ES-I3 (cell line): ENCODE measurements around the gene ST3GAL6.
"Not testable (repeated sequence)": the region's sequence is repeated elsewhere in the genome, so short reads cannot be mapped to it uniquely, and the experiment has no call there.

Source experiments
- H3K36me3 ChIP-seq: 2 replicates; pipeline ENCODE4 v1.6.1; 2013; ENCODE audit warnings: mild to moderate bottlenecking, low read length, control low read depth, moderate library complexity; ENCODE audit not compliant: insufficient read depth
- H3K4me1 ChIP-seq: 2 replicates; pipeline ENCODE4 v1.6.1; 2013; ENCODE audit warnings: mild to moderate bottlenecking, control low read depth, low read length; ENCODE audit not compliant: insufficient read depth
- H3K9ac ChIP-seq: 2 replicates; pipeline ENCODE4 v1.6.1; 2013; ENCODE audit warnings: low read depth, mild to moderate bottlenecking, low read length, moderate library complexity
- H3K9me3 ChIP-seq: 2 replicates; pipeline ENCODE4 v1.6.1; 2013; ENCODE audit warnings: mild to moderate bottlenecking, low read length, moderate library complexity; ENCODE audit not compliant: control insufficient read depth, insufficient read depth

ST3GAL6 gene

GRCh38 chr3:98811048-98811447, 47.9 kb downstream of the ST3GAL6 start:
- Histone ChIP-seq H3K4me1 (peaks cover 6% of the 10 kb centered on the region; the same call in 1 of the 2 replicates), H3K9me3 (no peaks in the 10 kb centered on the region), H3K36me3 (no peaks in the 10 kb centered on the region; the same call in none of the 2 replicates), H3K9ac (no peak overlapping the region)

GRCh38 chr3:98812851-98813374, 49.8 kb downstream of the ST3GAL6 start:
- H3K9ac ChIP-seq, result no peak overlapping the region
- H3K36me3 ChIP-seq, result no peaks in the 10 kb centered on the region; the same call in none of the 2 replicates
- H3K4me1 ChIP-seq, result peaks cover 6% of the 10 kb centered on the region; the same call in 1 of the 2 replicates
- H3K9me3 ChIP-seq, result no peaks in the 10 kb centered on the region

DNA sequence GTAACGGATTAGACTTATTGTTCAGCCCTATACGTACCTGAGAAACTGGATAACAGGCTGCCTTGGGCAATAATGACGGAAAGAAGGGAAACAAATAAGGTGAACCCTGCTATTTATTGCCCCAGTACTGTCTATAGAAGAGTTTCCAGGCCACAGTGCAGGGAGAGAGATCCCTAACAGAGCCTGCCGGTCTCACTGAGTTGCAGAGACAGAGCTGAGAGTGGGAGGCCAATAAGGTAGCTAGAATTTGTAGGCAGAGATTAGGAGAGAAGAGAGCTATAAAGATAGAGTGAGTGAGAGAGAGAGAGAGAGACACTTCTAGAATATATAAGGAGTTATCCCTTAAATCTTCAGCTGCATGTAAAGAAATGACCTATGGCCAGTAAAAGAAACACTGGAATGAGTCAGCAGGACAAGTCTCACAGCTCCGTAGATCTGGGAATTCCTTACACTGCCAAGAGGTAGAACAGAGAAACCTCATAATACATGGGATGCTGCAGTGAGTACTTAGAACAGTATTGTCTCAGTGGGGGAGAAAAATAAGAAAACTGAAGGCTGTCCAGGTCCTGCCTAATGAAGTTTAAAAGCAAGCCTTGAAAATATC, 51.8 kb downstream of the ST3GAL6 start:
- Histone ChIP-seq H3K4me1 (peaks cover 6% of the 10 kb centered on the region; the same call in 1 of the 2 replicates), H3K9ac (no peak overlapping the region), H3K9me3 (no peaks in the 10 kb centered on the region), H3K36me3 (peaks cover 4% of the 10 kb centered on the region)

GRCh38 chr3:98817547-98818041, 54.5 kb downstream of the ST3GAL6 start:
- H3K9ac ChIP-seq, result no peak overlapping the region
- H3K36me3 ChIP-seq, result peaks cover 4% of the 10 kb centered on the region; the same call in 1 of the 2 replicates
- no peaks in the 10 kb centered on the region for H3K9me3 ChIP-seq
- H3K4me1 ChIP-seq, result peaks cover 6% of the 10 kb centered on the region; the same call in 1 of the 2 replicates

GRCh38 chr3:98821063-98821462, 57.9 kb downstream of the ST3GAL6 start:
- peaks cover 4% of the 10 kb centered on the region; the same call in 1 of the 2 replicates for H3K36me3 ChIP-seq
- no peaks in the 10 kb centered on the region for H3K4me1 ChIP-seq
- no peak overlapping the region for H3K9ac ChIP-seq
- H3K9me3 ChIP-seq, result no peaks in the 10 kb centered on the region

GRCh38 chr3:98823791-98824190, 60.7 kb downstream of the ST3GAL6 start:
- Histone ChIP-seq H3K9me3 (no peaks in the 10 kb centered on the region), H3K4me1 (no peaks in the 10 kb centered on the region), H3K36me3 (peaks cover 4% of the 10 kb centered on the region; the same call in 1 of the 2 replicates), H3K9ac (no peak overlapping the region)

- Histone ChIP-seq H3K9ac (no peak overlapping the region), H3K36me3 (peaks cover under 1% of the 10 kb centered on the region; the same call in 1 of the 2 replicates), H3K4me1 (no peaks in the 10 kb centered on the region), H3K9me3 (no peaks in the 10 kb centered on the region)
Measured at GRCh38 chr3:98824256-98824655, 61.1 kb downstream of the ST3GAL6 start.

- Histone ChIP-seq H3K36me3 (no peaks in the 10 kb centered on the region), H3K4me1 (no peaks in the 10 kb centered on the region), H3K9ac (no peak overlapping the region), H3K9me3 (peaks cover 4% of the 10 kb centered on the region; the same call in 1 of the 2 replicates)
Measured at GRCh38 chr3:98826126-98826525, 63.0 kb downstream of the ST3GAL6 start.

- Histone ChIP-seq H3K36me3 (no peaks in the 10 kb centered on the region), H3K4me1 (no peaks in the 10 kb centered on the region), H3K9ac (no peak overlapping the region), H3K9me3 (peaks cover 11% of the 10 kb centered on the region; the same call in 1 of the 2 replicates)
Measured at GRCh38 chr3:98827221-98827920, 64.2 kb downstream of the ST3GAL6 start.

DNA sequence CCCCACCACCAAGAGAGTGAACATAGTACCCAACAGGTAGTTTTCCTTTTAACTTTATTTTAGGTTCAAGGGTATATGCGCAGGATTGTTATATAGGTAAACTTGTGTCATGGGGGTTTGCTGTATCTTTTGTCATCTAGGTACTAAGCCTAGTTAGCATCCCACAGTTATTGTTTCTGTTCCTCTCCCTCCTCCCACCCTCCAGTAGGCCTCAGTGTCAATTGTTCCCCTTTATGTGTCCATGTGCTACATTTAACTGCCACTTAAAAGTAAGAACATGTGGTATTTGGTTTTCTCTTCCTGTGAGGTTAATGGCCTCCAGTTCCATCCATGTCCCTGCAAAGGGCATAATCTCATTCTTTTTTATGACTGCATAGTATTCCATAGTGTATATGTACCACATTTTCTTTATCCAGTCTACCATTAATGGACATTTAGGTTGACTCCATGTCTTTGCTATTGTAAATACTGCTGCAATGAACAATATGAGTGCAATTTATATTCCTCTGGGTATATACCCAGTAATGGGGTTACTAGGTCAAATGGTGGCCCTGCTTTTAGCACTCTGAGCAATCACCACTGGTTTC, 66.2 kb downstream of the ST3GAL6 start:
- Histone ChIP-seq H3K9me3 (peaks cover 12% of the 10 kb centered on the region; the same call in 1 of the 2 replicates), H3K9ac (no peak overlapping the region), H3K4me1 (no peaks in the 10 kb centered on the region), H3K36me3 (no peaks in the 10 kb centered on the region)

- H3K36me3 ChIP-seq, H3K9ac ChIP-seq, H3K4me1 ChIP-seq: not testable (repeated sequence)
- peaks cover 12% of the 10 kb centered on the region; the same call in 1 of the 2 replicates for H3K9me3 ChIP-seq
Measured at GRCh38 chr3:98831060-98831459, 67.9 kb downstream of the ST3GAL6 start.

GRCh38 chr3:98839846-98840245, 76.7 kb downstream of the ST3GAL6 start:
- peaks cover 2% of the 10 kb centered on the region; the same call in 1 of the 2 replicates for H3K36me3 ChIP-seq
- peaks cover 2% of the 10 kb centered on the region; the same call in 1 of the 2 replicates for H3K9me3 ChIP-seq
- H3K9ac ChIP-seq, result no peak overlapping the region
- no peaks in the 10 kb centered on the region for H3K4me1 ChIP-seq

GRCh38 chr3:98843266-98843959, 80.3 kb downstream of the ST3GAL6 start:
- Histone ChIP-seq H3K9me3 (peaks cover 2% of the 10 kb centered on the region; the same call in 1 of the 2 replicates), H3K36me3 (peaks cover 2% of the 10 kb centered on the region; the same call in 1 of the 2 replicates), H3K9ac (no peak overlapping the region), H3K4me1 (no peaks in the 10 kb centered on the region)
